GM18873 (cell line): ENCODE results near the gene BRSK2.
"Not testable (repeated sequence)": the region's sequence is repeated elsewhere in the genome, so short reads cannot be mapped to it uniquely, and the experiment has no call there.

ENCODE experiments used
- ATAC-seq: cut with Tn5 transposase; IDR thresholded peaks from one replicate; pipeline ENCODE4 v1.9.1; 2021; ENCODE audit warnings: mild to moderate bottlenecking, moderate library complexity, moderate number of reproducible peaks; ENCODE audit not compliant: unreplicated experiment, low FRiP score

The BRSK2 gene

DNA sequence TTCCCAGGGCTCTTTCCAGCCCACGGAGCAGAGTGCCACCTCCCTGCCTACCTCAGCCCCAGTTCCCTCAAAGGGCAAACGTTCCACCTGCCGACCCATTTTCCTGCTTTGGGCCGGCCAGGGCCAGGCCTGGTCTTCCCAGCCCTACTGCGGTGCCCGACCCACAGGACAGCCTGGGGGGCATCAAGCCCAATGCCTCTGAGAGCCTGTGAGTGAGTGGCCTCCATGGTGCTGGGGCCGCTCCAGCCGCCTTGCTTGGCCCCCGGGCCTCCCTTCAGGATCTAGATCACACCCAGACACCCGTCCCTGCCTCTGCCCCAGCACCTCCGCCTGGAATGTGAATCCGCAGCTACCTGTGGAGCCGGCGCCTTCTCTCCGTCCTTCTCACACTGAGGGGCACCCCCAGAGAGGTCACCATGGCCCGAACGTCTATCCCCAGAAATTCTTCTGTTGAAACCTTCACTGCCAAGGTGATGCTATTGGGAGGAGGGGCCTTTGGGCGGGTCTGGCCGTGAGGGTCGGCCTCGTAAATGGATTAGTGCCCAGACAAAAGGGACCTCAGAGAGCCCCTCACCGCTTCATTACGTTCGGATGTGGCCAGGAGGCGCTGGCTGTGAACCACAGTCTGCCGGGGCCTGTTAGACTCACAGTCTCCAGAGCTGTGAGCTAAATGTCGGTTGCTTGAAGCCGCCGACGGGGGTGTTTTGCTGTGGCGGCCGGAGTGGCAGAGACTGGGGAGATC lies 36.2 kb upstream of the BRSK2 start:
- ATAC-seq: no peak

DNA sequence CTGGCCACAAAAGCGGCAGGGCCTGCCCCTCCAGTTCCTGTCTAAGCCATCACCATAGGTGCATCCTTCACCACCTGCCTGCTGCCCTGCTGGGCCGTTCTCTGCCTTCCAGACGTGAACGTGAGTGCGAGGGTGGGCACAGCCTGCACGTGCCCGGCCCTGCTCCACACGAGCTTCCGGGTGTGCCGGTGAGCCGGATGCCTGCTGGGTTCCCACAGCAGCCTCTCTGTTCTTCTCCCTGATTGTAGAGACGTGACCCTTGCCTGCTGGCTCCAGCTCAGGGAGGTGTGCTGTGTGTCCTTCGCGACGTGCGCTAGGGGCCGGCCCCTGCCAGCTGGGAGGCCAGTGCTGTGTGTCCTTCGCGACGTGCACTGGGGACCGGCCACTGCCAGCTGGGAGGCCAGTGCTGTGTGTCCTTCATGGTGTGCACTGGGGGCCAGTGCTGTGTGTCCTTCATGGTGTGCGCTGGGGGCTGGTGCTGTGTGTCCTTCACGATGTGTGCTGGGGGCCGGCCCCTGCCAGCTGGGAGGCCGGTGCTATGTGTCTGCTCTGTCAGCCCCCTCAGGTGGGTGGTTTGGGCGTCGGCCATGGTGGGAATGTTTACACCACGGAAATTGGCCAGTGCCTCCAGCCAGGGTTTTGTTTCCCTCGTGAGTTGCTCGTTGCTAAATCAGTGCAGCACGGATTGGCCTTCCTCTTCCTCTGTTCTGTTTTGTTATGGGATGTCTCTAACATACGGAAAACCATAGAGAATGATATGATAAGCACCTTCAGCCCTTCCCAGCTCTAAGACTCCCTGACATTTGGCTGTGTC lies 35.4 kb upstream of the BRSK2 start:
- no peak for ATAC-seq

DNA sequence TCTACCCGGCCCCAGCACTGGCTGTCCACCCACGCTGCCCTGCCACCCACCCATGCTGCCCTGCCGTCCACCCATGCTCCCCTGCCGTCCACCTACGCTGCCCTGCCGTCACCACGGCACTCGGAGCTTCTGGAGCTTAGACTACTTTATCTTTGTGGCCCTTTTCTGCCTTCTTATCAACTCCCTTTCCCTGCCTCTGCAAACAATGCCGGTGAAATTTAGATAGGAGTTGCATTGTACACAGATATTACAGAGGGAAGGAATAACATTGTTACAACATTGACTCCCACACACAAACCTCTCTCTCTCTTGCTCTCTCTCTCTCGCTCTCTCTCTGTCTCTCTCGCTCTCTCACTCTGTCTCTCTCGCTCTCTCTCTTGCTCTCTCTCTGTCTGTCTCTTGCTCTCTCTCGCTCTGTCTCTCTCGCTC lies 33.7 kb upstream of the BRSK2 start:
- ATAC-seq: no peak

DNA sequence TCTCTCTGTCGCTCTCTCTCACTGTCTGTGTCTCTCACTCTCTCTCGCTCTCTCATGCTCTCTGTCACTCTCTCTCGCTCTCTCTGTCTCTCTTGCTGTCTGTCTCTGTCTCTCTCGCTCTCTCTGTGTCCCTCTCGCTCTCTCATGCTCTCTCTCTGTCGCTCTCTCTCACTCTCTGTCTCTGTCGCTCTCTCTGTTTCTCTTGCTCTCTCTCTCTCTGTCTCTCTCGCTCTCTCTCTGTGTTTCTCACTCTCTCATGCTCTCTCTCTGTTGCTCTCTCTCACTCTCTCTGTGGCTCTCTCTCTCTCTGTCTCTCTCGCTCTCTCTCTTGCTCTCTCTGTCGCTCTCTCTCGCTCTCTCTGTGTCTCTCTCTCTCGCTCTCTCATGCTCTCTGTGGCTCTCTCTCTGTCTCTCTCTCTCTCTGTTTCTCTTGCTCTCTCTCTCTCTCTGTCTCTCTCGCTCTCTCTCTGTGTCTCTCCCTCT lies 33.2 kb upstream of the BRSK2 start:
- ATAC-seq: no peak

DNA sequence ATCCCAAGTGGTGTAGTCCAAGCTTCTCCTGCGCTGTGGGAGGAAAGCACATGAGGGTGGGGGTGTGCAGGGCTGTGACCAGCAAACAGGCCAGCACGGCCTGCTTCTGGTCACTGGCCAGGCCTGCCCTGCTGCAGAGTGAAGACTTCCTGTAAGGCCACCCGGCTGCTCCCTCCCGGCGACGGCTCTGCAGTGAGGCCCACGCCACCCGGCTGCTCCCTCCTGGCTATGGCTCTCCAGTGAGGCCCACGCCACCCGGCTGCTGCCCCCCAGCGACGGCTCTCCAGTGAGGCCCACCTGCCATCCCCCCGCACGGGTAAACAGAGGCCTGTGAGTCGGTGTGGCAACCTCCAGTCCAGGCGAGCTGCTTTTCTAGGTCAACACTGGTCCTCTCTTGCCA lies 31.4 kb upstream of the BRSK2 start:
- no peak for ATAC-seq

DNA sequence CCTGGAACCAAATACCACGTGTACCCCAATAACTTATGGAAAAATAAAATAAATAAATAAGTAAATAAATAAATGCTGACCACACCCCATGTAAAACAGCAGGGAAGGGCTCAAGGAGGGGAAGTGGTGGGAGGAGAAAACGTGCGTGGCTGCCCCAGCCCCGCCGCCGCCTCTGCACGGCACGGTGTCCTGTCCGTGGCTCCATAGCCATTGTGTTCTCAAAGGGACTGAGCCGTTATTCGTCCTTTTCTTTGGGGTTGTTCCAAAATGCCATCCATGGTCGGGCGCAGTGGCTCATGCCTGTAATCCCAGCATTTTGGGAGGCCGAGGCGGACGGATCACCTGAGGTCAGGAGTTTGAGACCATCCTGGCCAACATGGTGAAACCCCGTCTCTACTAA lies 30.8 kb upstream of the BRSK2 start:
- ATAC-seq: not testable (repeated sequence)

DNA sequence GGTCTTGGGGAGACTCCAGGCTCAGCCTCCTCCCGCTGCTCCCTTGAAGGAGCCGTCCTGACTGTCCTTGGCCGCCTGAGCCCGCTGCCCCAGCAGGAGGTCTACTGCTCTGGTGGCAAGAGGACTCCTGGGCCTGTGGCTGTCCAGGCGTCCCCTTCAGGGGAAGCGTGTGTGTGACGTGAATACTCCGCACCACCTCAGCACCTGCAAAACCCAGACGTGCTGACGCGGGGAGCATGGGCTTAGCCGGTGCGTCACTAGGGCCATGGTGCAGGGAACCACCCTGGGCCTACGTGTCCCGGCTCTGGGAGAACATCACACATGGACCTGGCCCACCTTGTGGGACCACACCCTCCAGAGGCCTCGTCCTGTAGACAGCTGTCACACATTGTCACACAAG lies 30.2 kb upstream of the BRSK2 start:
- no peak for ATAC-seq

DNA sequence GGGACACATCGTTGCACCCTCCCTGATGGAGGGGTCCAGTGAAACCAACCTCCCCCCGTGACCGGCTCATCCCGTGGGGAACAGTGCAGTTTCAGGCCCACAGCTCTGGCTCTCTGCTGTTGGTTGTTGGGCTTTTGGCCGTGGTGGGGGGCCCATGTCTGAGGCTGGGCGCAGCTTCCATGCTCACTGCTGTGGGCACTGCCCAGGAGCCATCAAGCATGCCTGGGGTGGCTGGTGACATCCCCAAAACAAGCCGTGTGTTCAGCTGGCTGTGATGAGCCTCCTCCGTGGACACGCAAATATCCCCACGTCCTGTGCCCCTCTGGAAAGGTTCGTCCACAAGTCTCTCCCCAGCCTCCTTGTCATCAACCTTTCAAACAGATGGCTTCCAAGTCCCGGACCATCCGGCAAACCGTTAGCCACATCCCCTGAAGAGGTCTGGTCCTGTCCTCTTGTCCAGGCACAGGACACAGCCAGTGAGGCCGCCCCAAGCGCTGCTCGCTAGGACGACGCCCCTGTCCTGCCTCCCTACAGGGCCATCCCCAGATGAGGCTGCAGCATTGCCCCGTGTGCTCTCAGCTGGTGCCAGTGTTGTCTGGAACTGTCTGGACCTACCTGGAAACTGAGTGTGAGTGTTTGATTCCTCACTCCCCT lies 29.4 kb upstream of the BRSK2 start:
- ATAC-seq: no peak

DNA sequence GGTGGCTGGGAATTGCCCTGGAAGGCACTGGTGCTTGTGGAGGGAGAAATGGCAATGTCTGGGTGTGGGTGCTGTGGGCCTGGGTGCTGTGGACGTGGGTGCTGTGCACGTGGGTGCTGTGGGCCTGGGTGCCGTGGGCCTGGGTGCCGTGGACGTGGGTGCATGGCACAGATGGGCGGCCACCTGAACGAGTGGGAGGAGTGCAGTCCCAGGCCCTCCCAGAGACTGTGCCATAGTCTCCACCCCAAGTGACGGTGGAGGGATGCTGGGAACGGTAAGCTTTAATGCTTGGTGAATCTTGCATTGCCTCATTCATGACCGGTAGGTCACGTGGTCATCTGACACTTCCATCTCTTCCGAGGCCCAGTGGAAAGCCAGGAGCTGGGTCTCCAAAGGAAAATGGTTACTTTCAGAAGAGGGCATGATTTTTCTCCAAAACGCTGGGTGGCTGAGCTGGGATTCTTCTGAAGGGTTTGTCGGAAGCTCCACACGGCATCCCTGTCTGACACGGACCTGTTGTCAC lies 28.8 kb upstream of the BRSK2 start:
- no peak for ATAC-seq

DNA sequence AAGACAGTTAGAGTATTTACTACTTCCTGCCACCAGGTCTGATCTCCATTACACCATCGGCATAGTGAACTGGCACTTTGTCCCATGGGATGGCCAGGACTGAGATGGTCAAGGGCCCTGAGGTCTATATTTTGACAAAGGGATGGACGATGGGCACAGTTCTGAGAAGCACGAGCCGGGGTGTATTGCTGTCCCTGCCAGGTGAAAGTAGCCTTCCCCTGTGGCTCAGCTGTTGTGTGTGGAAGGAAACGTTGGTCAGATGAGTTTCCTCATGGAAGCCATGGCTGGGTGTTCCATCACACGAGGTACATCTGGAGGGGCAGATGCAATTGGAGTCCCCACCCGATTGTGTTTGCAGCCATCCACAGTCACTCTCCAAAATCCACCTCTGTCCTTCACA lies 27.9 kb upstream of the BRSK2 start:
- ATAC-seq: no peak

DNA sequence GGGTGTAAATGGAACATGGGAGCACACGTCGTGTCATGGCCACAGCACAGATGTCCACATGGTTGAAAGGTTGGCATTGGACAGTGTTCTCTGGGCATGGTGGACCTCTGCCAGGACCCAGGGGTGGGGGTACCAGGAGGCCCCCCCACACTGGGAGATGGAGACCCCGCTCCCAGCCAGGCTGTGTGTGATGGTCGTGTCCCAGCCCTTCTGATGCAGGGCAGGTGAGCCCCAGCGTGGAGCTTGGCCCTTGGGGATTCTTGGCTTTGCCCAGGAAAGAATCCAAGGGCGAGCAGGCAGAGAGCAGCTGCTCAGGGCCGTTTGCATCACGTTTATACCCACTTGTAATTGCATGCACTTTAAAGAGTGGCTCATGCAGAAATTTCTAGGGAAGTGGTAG lies 22.0 kb upstream of the BRSK2 start:
- ATAC-seq: no peak

DNA sequence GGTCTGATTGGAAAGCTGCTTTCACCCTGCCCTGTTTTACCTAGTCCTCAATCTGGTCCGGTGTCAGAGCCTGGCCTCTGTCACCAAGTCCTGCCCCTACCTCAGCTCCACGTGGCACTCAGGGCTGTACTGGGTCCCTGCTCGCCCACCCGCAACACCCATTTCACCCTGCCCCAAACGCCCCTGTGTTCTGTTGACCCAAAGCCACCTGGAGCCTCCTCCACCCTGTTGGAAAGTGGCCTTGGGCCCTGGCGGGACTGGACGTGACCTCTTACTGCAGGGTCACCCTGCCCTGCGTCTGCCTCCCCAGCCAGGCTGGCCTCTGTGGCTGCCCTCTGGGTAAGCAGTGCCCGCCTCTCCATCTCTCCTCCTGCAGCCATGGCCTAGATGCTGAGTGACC lies 21.5 kb upstream of the BRSK2 start:
- ATAC-seq: no peak

DNA sequence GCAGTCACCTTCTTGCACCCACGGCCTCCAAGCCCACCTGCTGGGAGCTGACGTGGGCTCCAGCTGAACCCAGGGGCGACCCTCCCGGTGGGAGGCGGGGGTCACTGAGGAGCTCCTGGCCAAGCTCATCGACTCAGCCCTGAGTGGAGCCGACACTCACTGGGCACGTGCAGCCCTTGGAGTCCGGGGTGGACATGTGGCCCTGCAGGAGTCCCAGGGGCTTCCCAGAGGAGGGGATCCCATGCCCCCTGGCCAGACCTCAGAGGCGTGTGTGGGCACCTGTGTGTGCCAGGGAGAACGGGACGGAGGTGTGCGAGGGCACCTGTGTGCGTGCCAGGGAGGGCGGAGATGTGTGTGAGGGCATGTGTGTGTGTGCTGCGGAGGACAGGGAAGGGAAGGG lies 20.8 kb upstream of the BRSK2 start:
- ATAC-seq: no peak

DNA sequence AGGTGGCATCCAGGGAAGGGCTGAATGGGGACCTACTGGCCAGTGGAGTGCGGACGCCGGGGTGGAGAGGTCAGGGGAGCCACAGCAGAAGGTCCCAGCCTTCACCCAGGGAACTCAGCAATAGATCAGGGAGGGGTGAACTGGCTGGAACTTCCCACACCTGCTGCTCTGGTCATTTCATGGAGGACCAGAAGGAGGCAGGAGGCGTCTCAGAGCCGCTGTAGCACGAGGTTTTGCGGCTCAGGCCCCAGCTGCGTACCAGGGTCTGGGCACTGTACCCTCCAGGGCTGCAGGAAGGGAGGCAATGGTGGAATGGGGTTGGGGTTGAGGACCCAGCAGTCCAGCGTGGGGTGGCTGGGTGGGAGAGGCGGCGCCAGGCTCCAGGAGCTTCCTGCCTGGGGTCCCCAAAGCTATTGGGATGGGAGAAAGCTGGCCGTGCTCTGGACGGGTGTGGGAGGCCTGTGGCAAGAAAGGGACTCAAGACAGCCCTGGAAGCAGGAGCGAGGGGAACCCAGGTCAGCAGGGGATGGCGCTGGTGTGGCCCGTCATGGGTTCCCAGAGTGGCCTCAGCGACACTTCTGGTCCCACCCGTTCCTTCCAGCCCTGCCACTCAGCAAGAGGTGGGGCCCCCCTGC lies 20.2 kb upstream of the BRSK2 start:
- no peak for ATAC-seq

DNA sequence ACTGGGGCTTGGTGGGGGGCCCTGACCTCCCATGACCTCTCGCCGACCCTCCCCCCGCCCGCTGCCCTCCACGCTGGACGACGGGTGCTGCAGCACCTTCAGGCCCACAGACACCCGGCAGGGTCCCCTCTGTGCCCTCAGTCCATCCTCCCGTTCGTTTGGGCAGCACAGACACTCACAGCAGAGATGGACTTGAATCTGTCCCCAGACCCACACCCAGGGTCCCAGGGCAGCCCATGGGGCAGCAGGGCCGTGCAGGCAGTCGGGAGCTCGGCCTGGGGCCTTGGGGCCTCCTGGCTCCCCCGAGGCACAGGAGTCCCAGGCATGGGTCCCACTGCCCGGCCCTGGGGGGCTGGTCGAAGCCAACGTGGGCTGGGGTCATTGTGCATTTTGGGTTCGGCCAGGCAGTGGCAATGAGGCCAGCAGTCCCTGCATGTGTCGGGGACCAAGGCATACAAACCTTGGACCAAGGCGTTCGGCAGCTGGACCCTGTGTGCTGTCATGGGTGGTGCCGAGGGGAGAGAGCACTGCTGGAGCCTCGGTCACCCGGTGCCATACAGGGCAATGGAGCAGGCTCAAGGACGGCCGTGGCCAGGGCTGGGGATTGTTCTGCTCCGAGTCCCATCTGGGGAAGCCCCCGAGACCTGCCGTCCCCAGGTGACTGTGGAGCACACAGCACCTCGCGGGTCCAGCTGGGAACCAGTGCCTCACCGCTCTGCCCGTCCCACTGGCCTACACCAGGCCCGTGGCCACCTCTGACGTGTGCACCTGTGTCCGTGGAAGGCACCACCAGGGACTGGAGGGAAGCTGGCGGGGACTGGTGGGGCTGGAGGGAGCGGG lies 19.3 kb upstream of the BRSK2 start:
- ATAC-seq: no peak

DNA sequence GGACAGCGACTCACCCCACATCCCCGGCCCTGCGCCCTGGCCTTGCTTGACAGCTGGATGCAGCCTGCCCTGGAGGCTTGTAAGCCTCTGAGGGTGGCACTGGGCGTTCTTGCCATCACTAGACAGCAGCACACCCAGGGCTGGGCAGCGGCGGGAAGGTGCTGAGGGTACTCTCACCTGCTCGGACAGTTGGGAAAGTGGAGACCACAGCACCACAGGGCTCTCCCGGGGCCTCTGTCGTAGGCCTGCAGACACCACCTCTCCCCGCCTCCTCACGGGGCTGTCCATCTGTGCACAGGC lies 18.8 kb upstream of the BRSK2 start:
- no peak for ATAC-seq

DNA sequence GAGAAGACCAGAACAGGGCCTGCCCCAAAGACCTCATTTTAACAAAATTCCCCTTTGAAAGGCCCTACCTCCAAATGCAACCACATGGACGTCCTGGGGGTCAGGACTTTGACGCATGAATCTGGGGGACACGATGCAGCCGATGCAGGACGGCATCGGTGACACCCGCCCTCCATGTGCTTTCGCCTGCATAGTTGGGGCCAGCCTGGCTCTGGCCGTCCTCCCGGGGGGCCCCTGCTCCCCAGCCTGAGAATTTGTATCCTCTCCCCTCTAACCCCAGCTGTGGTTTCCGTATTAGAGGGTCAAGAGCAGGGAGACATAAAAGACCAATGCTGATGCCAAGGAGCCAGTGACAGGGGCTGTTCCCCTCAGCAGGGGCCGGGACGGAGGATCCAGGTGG lies 18.4 kb upstream of the BRSK2 start:
- no peak for ATAC-seq

DNA sequence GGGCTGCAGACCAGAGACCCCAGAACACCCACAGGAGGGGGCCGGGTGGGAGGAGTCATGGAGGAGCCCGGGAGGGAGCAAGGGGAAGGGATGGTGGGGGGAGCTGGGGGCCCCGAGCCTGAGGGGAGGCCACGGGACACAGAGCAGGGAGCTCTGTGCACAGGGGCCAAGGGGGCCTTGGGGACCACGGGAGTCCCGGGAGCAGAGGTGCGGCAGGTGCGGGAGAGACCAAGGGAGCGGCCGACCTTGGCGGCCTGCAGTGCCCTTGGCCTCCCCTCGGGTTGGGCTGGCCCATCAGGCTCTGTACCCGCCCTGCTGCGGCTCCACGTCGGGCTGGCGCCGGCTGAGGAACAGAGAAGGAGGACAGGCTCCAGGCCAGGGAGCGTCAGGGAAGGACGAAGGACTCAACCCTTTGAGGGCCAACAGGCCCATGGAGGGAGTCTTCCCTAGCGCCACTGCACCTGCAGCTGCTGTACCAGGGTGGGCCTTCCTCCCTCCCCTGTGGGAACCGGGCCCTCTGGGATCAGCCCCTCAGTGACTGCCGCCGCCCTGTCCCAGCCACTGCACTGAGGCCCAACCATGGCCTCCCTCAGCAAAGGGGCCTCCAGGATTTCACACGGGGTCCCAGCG lies 17.8 kb upstream of the BRSK2 start:
- ATAC-seq: no peak

DNA sequence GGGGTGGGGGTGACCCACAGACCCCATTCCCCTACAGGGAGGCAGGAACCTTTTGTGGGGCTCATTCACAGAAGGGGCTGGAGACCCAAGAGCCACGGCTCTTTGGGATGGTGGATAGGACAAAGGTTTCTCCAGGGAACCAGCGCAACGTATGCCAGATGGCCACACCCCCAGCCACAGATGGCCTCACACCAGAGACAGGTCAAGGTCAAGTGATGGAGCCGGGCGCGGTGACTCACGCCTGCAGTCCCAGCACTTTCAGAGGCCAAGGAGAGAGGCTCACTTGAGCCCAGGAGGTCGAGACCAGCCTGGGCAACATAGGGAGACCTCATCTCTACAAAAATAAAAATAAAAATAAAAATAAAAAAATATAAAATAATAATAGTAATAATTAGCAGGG lies 17.1 kb upstream of the BRSK2 start:
- ATAC-seq: no peak
